ENCODE data around the gene ATP13A3.
A peak's percentile ranks its signal among the peaks of the same experiment; 100 is the strongest.
"Not testable (repeated sequence)": the region's sequence is repeated elsewhere in the genome, so short reads cannot be mapped to it uniquely, and the experiment has no call there.

Gene ATP13A3

GRCh38 chr3:194486540-194487288, at the start of gene ATP13A3:
Gene ATP13A3 (minus strand): TSS chr3:194487002. CDS start chr3:194462190, 24,812 bp downstream.
- no peaks in the 10 kb centered on the region for H3K4me1 ChIP-seq (ENCODE audit: control insufficient read depth, insufficient read depth, low read length)
- H3K4me3 ChIP-seq (ENCODE audit: low read length), result peak within 1 kb of the TSS; percentile 84
- H3K9me3 ChIP-seq (ENCODE audit: control insufficient read depth, insufficient read depth, low read length), result no peaks in the 10 kb centered on the region
- no peak within 1 kb of the TSS for H3K27ac ChIP-seq (ENCODE audit: low read length)
- H3K36me3 ChIP-seq (ENCODE audit: control insufficient read depth, insufficient read depth, low read length), result no peaks in the 10 kb centered on the region; the same call in 1 of the 2 replicates
- peak; percentile 50 for DNase-seq (ENCODE audit: low read depth, low spot score)
- no CpG with 5 or more reads among the region's 99 CpGs for WGBS (ENCODE audit: insufficient coverage, insufficient read length)
- H3K27me3 ChIP-seq (ENCODE audit: control insufficient read depth, insufficient read depth, low read length), result no peaks in the 10 kb centered on the region

GRCh38 chr3:194535199-194535598, 48.4 kb upstream of the ATP13A3 start:
- not testable (repeated sequence) for H3K27me3 ChIP-seq (ENCODE audit: control insufficient read depth, insufficient read depth, low read length); H3K36me3 ChIP-seq (ENCODE audit: control insufficient read depth, insufficient read depth, low read length); DNase-seq (ENCODE audit: low read depth, low spot score); H3K4me3 ChIP-seq (ENCODE audit: low read length); H3K4me1 ChIP-seq (ENCODE audit: control insufficient read depth, insufficient read depth, low read length); H3K9me3 ChIP-seq (ENCODE audit: control insufficient read depth, insufficient read depth, low read length); H3K27ac ChIP-seq (ENCODE audit: low read length)
- whole genome bisulfite sequencing (ENCODE audit: insufficient coverage, insufficient read length), result no CpG with 5 or more reads among the region's 10 CpGs

- H3K36me3 ChIP-seq (ENCODE audit: control insufficient read depth, insufficient read depth, low read length), result no peaks in the 10 kb centered on the region
- no peaks in the 10 kb centered on the region for H3K27me3 ChIP-seq (ENCODE audit: control insufficient read depth, insufficient read depth, low read length)
- no CpG with 5 or more reads among the region's 3 CpGs for WGBS (ENCODE audit: insufficient coverage, insufficient read length)
- H3K27ac ChIP-seq (ENCODE audit: low read length), result no peak overlapping the region
- H3K4me1 ChIP-seq (ENCODE audit: control insufficient read depth, insufficient read depth, low read length), result no peaks in the 10 kb centered on the region
- no peak for DNase-seq (ENCODE audit: low read depth, low spot score)
- H3K9me3 ChIP-seq (ENCODE audit: control insufficient read depth, insufficient read depth, low read length), result no peaks in the 10 kb centered on the region
- H3K4me3 ChIP-seq (ENCODE audit: low read length), result no peak overlapping the region
Observed at GRCh38 chr3:194534243-194534642, 47.4 kb upstream of the ATP13A3 start.

- Histone ChIP-seq H3K9me3 (ENCODE audit: control insufficient read depth, insufficient read depth, low read length) (no peaks in the 10 kb centered on the region), H3K27me3 (ENCODE audit: control insufficient read depth, insufficient read depth, low read length) (no peaks in the 10 kb centered on the region), H3K27ac (ENCODE audit: low read length) (no peak overlapping the region), H3K36me3 (ENCODE audit: control insufficient read depth, insufficient read depth, low read length) (no peaks in the 10 kb centered on the region), H3K4me1 (ENCODE audit: control insufficient read depth, insufficient read depth, low read length) (no peaks in the 10 kb centered on the region), H3K4me3 (ENCODE audit: low read length) (no peak overlapping the region)
- DNase-seq (ENCODE audit: low read depth, low spot score), result no peak
- WGBS (ENCODE audit: insufficient coverage, insufficient read length), result no CpG with 5 or more reads among the region's 4 CpGs
Observed at GRCh38 chr3:194532591-194532990, 45.8 kb upstream of the ATP13A3 start.

GRCh38 chr3:194527726-194528125, 40.9 kb upstream of the ATP13A3 start:
- WGBS (ENCODE audit: insufficient coverage, insufficient read length), result 100% methylated on average over 2 of the region's 2 CpGs

GRCh38 chr3:194526164-194526563, 39.4 kb upstream of the ATP13A3 start:
- Histone ChIP-seq H3K27ac (ENCODE audit: low read length) (no peak overlapping the region), H3K4me3 (ENCODE audit: low read length) (no peak overlapping the region), H3K4me1 (ENCODE audit: control insufficient read depth, insufficient read depth, low read length) (no peaks in the 10 kb centered on the region), H3K36me3 (ENCODE audit: control insufficient read depth, insufficient read depth, low read length) (no peaks in the 10 kb centered on the region), H3K27me3 (ENCODE audit: control insufficient read depth, insufficient read depth, low read length) (no peaks in the 10 kb centered on the region), H3K9me3 (ENCODE audit: control insufficient read depth, insufficient read depth, low read length) (no peaks in the 10 kb centered on the region)
- no peak for DNase-seq (ENCODE audit: low read depth, low spot score)
- WGBS (ENCODE audit: insufficient coverage, insufficient read length), result no CpG with 5 or more reads among the region's 4 CpGs

More at GRCh38 chr3:194527726-194528125, 40.9 kb upstream of the ATP13A3 start:
- no peak for DNase-seq (ENCODE audit: low read depth, low spot score)
- Histone ChIP-seq H3K36me3 (ENCODE audit: control insufficient read depth, insufficient read depth, low read length) (no peaks in the 10 kb centered on the region), H3K27ac (ENCODE audit: low read length) (no peak overlapping the region), H3K9me3 (ENCODE audit: control insufficient read depth, insufficient read depth, low read length) (no peaks in the 10 kb centered on the region), H3K27me3 (ENCODE audit: control insufficient read depth, insufficient read depth, low read length) (no peaks in the 10 kb centered on the region), H3K4me3 (ENCODE audit: low read length) (no peak overlapping the region), H3K4me1 (ENCODE audit: control insufficient read depth, insufficient read depth, low read length) (no peaks in the 10 kb centered on the region)

GRCh38 chr3:194522579-194523046, 35.8 kb upstream of the ATP13A3 start:
- DNase-seq (ENCODE audit: low read depth, low spot score), result no peak
- Histone ChIP-seq H3K9me3 (ENCODE audit: control insufficient read depth, insufficient read depth, low read length) (no peaks in the 10 kb centered on the region), H3K36me3 (ENCODE audit: control insufficient read depth, insufficient read depth, low read length) (no peaks in the 10 kb centered on the region), H3K27ac (ENCODE audit: low read length) (no peak overlapping the region), H3K4me1 (ENCODE audit: control insufficient read depth, insufficient read depth, low read length) (no peaks in the 10 kb centered on the region), H3K27me3 (ENCODE audit: control insufficient read depth, insufficient read depth, low read length) (no peaks in the 10 kb centered on the region), H3K4me3 (ENCODE audit: low read length) (no peak overlapping the region)
- no CpG with 5 or more reads among the region's 4 CpGs for WGBS (ENCODE audit: insufficient coverage, insufficient read length)

- no peak overlapping the region for H3K27ac ChIP-seq (ENCODE audit: low read length)
- no peaks in the 10 kb centered on the region for H3K36me3 ChIP-seq (ENCODE audit: control insufficient read depth, insufficient read depth, low read length)
- H3K9me3 ChIP-seq (ENCODE audit: control insufficient read depth, insufficient read depth, low read length), result no peaks in the 10 kb centered on the region
- no peaks in the 10 kb centered on the region for H3K4me1 ChIP-seq (ENCODE audit: control insufficient read depth, insufficient read depth, low read length)
- WGBS (ENCODE audit: insufficient coverage, insufficient read length), result no CpG with 5 or more reads among the region's 2 CpGs
- H3K4me3 ChIP-seq (ENCODE audit: low read length), result no peak overlapping the region
- DNase-seq (ENCODE audit: low read depth, low spot score), result no peak
- no peaks in the 10 kb centered on the region for H3K27me3 ChIP-seq (ENCODE audit: control insufficient read depth, insufficient read depth, low read length)
Observed at GRCh38 chr3:194521510-194522260, 34.9 kb upstream of the ATP13A3 start.

GRCh38 chr3:194520682-194521162, 33.9 kb upstream of the ATP13A3 start:
- not testable (repeated sequence) for H3K27ac ChIP-seq (ENCODE audit: low read length); H3K4me3 ChIP-seq (ENCODE audit: low read length); H3K9me3 ChIP-seq (ENCODE audit: control insufficient read depth, insufficient read depth, low read length); H3K36me3 ChIP-seq (ENCODE audit: control insufficient read depth, insufficient read depth, low read length); H3K27me3 ChIP-seq (ENCODE audit: control insufficient read depth, insufficient read depth, low read length); H3K4me1 ChIP-seq (ENCODE audit: control insufficient read depth, insufficient read depth, low read length); DNase-seq (ENCODE audit: low read depth, low spot score)
- WGBS (ENCODE audit: insufficient coverage, insufficient read length), result no CpG with 5 or more reads among the region's 8 CpGs

- not testable (repeated sequence) for DNase-seq (ENCODE audit: low read depth, low spot score); H3K27ac ChIP-seq (ENCODE audit: low read length); H3K27me3 ChIP-seq (ENCODE audit: control insufficient read depth, insufficient read depth, low read length); H3K36me3 ChIP-seq (ENCODE audit: control insufficient read depth, insufficient read depth, low read length); H3K4me3 ChIP-seq (ENCODE audit: low read length); H3K4me1 ChIP-seq (ENCODE audit: control insufficient read depth, insufficient read depth, low read length); H3K9me3 ChIP-seq (ENCODE audit: control insufficient read depth, insufficient read depth, low read length)
- no CpG with 5 or more reads among the region's 5 CpGs for WGBS (ENCODE audit: insufficient coverage, insufficient read length)
Observed at GRCh38 chr3:194520201-194520600, 33.4 kb upstream of the ATP13A3 start.
